GM12878 (cell line): ENCODE measurements around the gene PLVAP. TPM values are rescaled to one million over a fixed set of nuclear protein-coding genes. Genes with fewer than 3 reads are reported as not detected.

Source experiments
- ATAC-seq: fragments of 200-7000 bp; cut with Tn5 transposase; 3 replicates; pipeline ENCODE4 v1.9.1; 2020; ENCODE audit warnings: mild to moderate bottlenecking, moderate library complexity
- BruUV-seq: library from RNA; stranded (reverse); fragments of 400-500 nt; replicated peaks from 2 replicates; lab custom pipeline; 2021; lab: Mats Ljungman, UMichigan
- CTCF ChIA-PET: fragments of 300-600 bp; sonication (Branson Sonifier 250); formaldehyde crosslinking; extraction: SDS; loops from one replicate; lab custom pipeline; 2021; ENCODE audit warnings: inconsistent platforms; lab: Yijun Ruan, JAX
- POLR2A ChIA-PET: fragments of 350-600 bp; formaldehyde crosslinking; extraction: SDS; loops from one replicate; lab custom pipeline; 2021; ENCODE audit warnings: inconsistent platforms; lab: Charles Lee
- RAD21 ChIA-PET: fragments of 300-600 bp; sonication (Branson Sonifier 250); formaldehyde crosslinking; loops from one replicate; lab custom pipeline; 2023; ENCODE audit warnings: antibody characterized with exemption; ENCODE audit not compliant: unreplicated experiment; lab: Charles Lee
- SMC1A ChIA-PET: fragments of 300-600 bp; sonication (Branson Sonifier 250); formaldehyde crosslinking; loops from one replicate; lab custom pipeline; 2023; ENCODE audit not compliant: unreplicated experiment, uncharacterized antibody; lab: Charles Lee
- DNase-seq: peaks from one replicate; pipeline ENCODE4 v3.0.0-alpha.2; 2011; ENCODE audit warnings: low read depth, low spot score
- FAIRE-seq: peaks from 3 replicates; lab custom pipeline; 2011; peaks lifted over from hg19 to GRCh38; lab: Jason Lieb, UNC
- H2AFZ ChIP-seq: 2 replicates; pipeline ENCODE4 v1.6.0; 2011; ENCODE audit warnings: low read depth, low read length, control low read depth; ENCODE audit not compliant: control insufficient read depth
- H3K27ac ChIP-seq: 2 replicates; pipeline ENCODE4 v1.5.1; 2011; ENCODE audit warnings: control low read depth; ENCODE audit not compliant: control insufficient read depth, insufficient read depth
- H3K27me3 ChIP-seq, 2 experiments: replicated peaks in 1 of 2; 2 replicates each; pipeline versions ENCODE4 v1.6.0 to v1.6.1; 2011; ENCODE audit warnings: low read length in 1 of 2; ENCODE audit not compliant: control insufficient read depth in 2 of 2, insufficient read depth in 2 of 2
- H3K36me3 ChIP-seq, 2 experiments: 2 replicates each; pipeline ENCODE4 v1.5.1; 2011; ENCODE audit warnings: low read length in 1 of 2; ENCODE audit not compliant: control insufficient read depth in 2 of 2, insufficient read depth in 2 of 2
- H3K4me1 ChIP-seq: 2 replicates; pipeline ENCODE4 v1.6.1; 2011; ENCODE audit warnings: mild to moderate bottlenecking, low read length, moderate library complexity, mixed read lengths; ENCODE audit not compliant: control insufficient read depth, insufficient read depth
- H3K4me2 ChIP-seq: 2 replicates; pipeline ENCODE4 v1.6.0; 2011; ENCODE audit warnings: control low read depth; ENCODE audit not compliant: control insufficient read depth, insufficient read depth
- H3K4me3 ChIP-seq: fragments of 200-600 bp; sonication (generic); 2 replicates; pipeline ENCODE4 v1.5.1; 2016
- H3K79me2 ChIP-seq: 2 replicates; pipeline ENCODE4 v1.6.0; 2011; ENCODE audit warnings: low read length; ENCODE audit not compliant: control insufficient read depth, insufficient read depth
- H3K9ac ChIP-seq: 2 replicates; pipeline ENCODE4 v1.8.0; 2011; ENCODE audit warnings: low read length, control low read depth, mixed read lengths; ENCODE audit not compliant: control insufficient read depth, insufficient read depth
- H3K9me3 ChIP-seq: replicated peaks from 3 replicates; pipeline ENCODE4 v1.5.1; 2011; ENCODE audit warnings: mild to moderate bottlenecking, low read length; ENCODE audit not compliant: control insufficient read depth, insufficient read depth
- H4K20me1 ChIP-seq: 2 replicates; pipeline ENCODE4 v1.6.0; 2011; ENCODE audit not compliant: control insufficient read depth, insufficient read depth
- ASH2L ChIP-seq: fragments of 300-600, 200-600 bp; sonication (generic); IDR thresholded peaks from 2 replicates; pipeline ENCODE4 v1.6.1; 2017; ENCODE audit warnings: low read depth, mild to moderate bottlenecking, borderline replicate concordance
- CHD2 ChIP-seq: IDR thresholded peaks from 2 replicates; pipeline ENCODE4 v1.6.1; 2011; ENCODE audit warnings: low read depth, low read length, improper control_type of control experiment, borderline replicate concordance
- CREM ChIP-seq: IDR thresholded peaks from 2 replicates; pipeline ENCODE4 v1.6.1; 2014; ENCODE audit warnings: antibody characterized with exemption, low read depth
- GATAD2B ChIP-seq: fragments of 450-650 bp; conservative IDR thresholded peaks from 2 replicates; pipeline ENCODE4 v1.6.1; 2017; ENCODE audit warnings: low read depth, mild to moderate bottlenecking, moderate library complexity
- HDGF ChIP-seq: fragments of 450-650 bp; IDR thresholded peaks from 2 replicates; pipeline ENCODE4 v1.6.1; 2016; ENCODE audit warnings: antibody characterized with exemption
- MTA3 ChIP-seq: IDR thresholded peaks from 2 replicates; pipeline ENCODE4 v1.6.1; 2012; ENCODE audit warnings: low read length, inconsistent platforms, borderline replicate concordance
- MYB ChIP-seq: fragments of 150-350 bp; IDR thresholded peaks from 2 replicates; pipeline ENCODE4 v1.6.1; 2014; ENCODE audit warnings: mild to moderate bottlenecking, low read depth, low read length, borderline replicate concordance
- NBN ChIP-seq: fragments of 450-650 bp; IDR thresholded peaks from 2 replicates; pipeline ENCODE4 v1.6.1; 2016
- NKRF ChIP-seq: fragments of 450-650 bp; conservative IDR thresholded peaks from 2 replicates; pipeline ENCODE4 v1.6.1; 2017; ENCODE audit warnings: mild to moderate bottlenecking, moderate library complexity
- SP1 ChIP-seq: IDR thresholded peaks from one replicate; pipeline ENCODE4 v1.6.1; 2011; ENCODE audit warnings: low read depth, low read length
- STAT1 ChIP-seq: fragments of 450-650 bp; conservative IDR thresholded peaks from 2 replicates; pipeline ENCODE4 v1.6.1; 2014; ENCODE audit warnings: antibody characterized with exemption, mild to moderate bottlenecking
- ZNF24 ChIP-seq: fragments of 450-650 bp; IDR thresholded peaks from 2 replicates; pipeline ENCODE4 v1.6.1; 2017; ENCODE audit warnings: antibody characterized with exemption, mild to moderate bottlenecking
- ZNF622 ChIP-seq: fragments of 450-650 bp; IDR thresholded peaks from 2 replicates; pipeline ENCODE4 v1.6.1; 2017; ENCODE audit warnings: mild to moderate bottlenecking, inconsistent platforms
- WGBS: methylation state at CpG from one replicate; pipeline ENCODE4 v1.1.6; 2016; ENCODE audit warnings: low lambda C conversion rate; ENCODE audit not compliant: insufficient replicate concordance, insufficient coverage; ENCODE audit errors: missing lambda C conversion rate; 5-methylcytosine and 5-hydroxymethylcytosine counted together
- in situ Hi-C: fragments of 300-500 bp; cut with MboI; formaldehyde crosslinking; loops from 9 replicates; pipeline ENCODE4 v1.14.3; 2018; ENCODE audit warnings: mixed read lengths
- intact Hi-C: fragments of 100-400 bp; cut with micrococcal nuclease; formaldehyde crosslinking; loops from one replicate; pipeline ENCODE4 v1.14.2; 2022; ENCODE audit not compliant: unreplicated experiment
- polyA plus RNA-seq, 11 experiments: library from polyadenylated mRNA; depleted of rRNA in 4 of 11; unstranded in 6 of 11; stranded (reverse) in 5 of 11; fragments of >200 nt; fragmentation: Nextera tagmentation in 4 of 11; fragmentation: Illumina TruSeq in 1 of 11; extraction: Ambion mirVana in 4 of 11; extraction: Trizol in 1 of 11; gene quantifications; 1 replicate in 1 of 11; 2 replicates in 10 of 11; pipeline versions ENCODE4 v1.2.1 to v1.2.3, GENCODE V29; 2011 to 2016; ENCODE audit warnings: inconsistent platforms in 2 of 11, missing spikeins in 2 of 11, low read depth in 1 of 11
- total RNA-seq, 4 experiments: library from RNA; depleted of rRNA in 3 of 4; stranded (reverse); fragments of >200 nt in 3 of 4; fragmentation: Illumina TruSeq in 1 of 4; extraction: Trizol in 1 of 4; gene quantifications; 2 replicates each; pipeline versions ENCODE4 v1.2.1 to v1.2.3, GENCODE V29; 2013 to 2021
- TF ChIP-seq, protein P1 (sequence below): fragments of 450-650 bp; IDR thresholded peaks from 2 replicates; pipeline ENCODE4 v1.6.1; 2018; ENCODE audit warnings: borderline replicate concordance, mild to moderate bottlenecking; ENCODE audit not compliant: partially characterized antibody
- TF ChIP-seq, protein P2 (sequence below): fragments of 150-350 bp; IDR thresholded peaks from 2 replicates; pipeline ENCODE4 v1.6.1; 2016; ENCODE audit warnings: low read depth, low read length

PLVAP gene
- total and polyA plus RNA-seq, 10 of the 15 experiments (the other 5 are each of a cell fraction or from before 2014, with no cell fraction given), result 0.03 to 0.54 (median 0.06) TPM; not detected in 4

- TF ChIP-seq, protein P1, sequence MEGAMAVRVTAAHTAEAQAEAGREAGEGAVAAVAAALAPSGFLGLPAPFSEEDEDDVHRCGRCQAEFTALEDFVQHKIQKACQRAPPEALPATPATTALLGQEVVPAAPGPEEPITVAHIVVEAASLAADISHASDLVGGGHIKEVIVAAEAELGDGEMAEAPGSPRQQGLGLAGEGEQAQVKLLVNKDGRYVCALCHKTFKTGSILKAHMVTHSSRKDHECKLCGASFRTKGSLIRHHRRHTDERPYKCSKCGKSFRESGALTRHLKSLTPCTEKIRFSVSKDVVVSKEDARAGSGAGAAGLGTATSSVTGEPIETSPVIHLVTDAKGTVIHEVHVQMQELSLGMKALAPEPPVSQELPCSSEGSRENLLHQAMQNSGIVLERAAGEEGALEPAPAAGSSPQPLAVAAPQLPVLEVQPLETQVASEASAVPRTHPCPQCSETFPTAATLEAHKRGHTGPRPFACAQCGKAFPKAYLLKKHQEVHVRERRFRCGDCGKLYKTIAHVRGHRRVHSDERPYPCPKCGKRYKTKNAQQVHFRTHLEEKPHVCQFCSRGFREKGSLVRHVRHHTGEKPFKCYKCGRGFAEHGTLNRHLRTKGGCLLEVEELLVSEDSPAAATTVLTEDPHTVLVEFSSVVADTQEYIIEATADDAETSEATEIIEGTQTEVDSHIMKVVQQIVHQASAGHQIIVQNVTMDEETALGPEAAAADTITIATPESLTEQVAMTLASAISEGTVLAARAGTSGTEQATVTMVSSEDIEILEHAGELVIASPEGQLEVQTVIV, result no peak
- TF ChIP-seq GATAD2B (no peak), CREM (no peak), ZNF24 (no peak), MTA3 (no peak), NBN (no peak), CHD2 (no peak)
Measured at GRCh38 chr19:17341386-17341785, 35.8 kb downstream of the PLVAP start (continued).

DNA sequence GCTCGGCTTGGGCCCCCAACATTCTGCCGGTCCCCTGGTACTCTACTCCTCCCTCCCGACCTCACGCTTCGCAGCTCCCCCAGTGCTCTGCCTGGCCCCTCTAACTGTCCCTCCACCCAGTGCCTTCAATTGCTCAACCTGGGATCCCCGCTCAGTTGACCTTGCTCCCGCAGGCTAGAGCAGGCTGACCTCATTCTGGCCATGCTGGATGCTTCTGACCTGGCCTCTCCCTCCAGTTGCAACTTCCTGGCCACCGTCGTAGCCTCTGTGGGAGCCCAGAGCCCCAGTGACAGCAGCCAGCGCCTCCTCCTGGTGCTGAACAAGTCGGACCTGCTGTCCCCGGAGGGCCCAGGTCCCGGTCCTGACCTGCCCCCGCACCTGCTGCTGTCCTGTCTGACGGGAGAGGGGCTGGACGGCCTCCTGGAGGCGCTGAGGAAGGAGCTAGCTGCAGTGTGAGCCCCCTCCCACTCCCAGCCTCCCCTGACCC lies 36.2 kb downstream of the PLVAP start:
- ChIA-PET CTCF (no interaction called here), RAD21 (no interaction called here), POLR2A (no interaction called here), SMC1A (no interaction called here)
- Histone ChIP-seq H3K27ac (no peak overlapping the region), H3K9me3 (no peaks in the 10 kb centered on the region), H3K4me2 (no peak overlapping the region), H2AFZ (no peak overlapping the region), H3K4me3 (no peak overlapping the region), H3K27me3 (no peaks in the 10 kb centered on the region), H4K20me1 (no peaks in the 10 kb centered on the region), H3K79me2 (peaks cover 6% of the 10 kb centered on the region), H3K9ac (no peak overlapping the region), H3K4me1 (peaks cover 9% of the 10 kb centered on the region), H3K36me3 (no peaks in the 10 kb centered on the region; a peak in 2 of 4 replicates)
- intact Hi-C loops (no loop called here), in situ Hi-C loops (no loop called here)
- 85% methylated on average over 14 of the region's 17 CpGs for WGBS
- BruUV-seq, result no TSS peak
- no peak for DNase-seq
- ATAC-seq, result no peak
- FAIRE-seq, result no peak
- TF ChIP-seq SP1 (no peak), ASH2L (no peak), NKRF (no peak), ZNF622 (no peak), HDGF (no peak), STAT1 (no peak), MYB (no peak)
- TF ChIP-seq, protein P2, sequence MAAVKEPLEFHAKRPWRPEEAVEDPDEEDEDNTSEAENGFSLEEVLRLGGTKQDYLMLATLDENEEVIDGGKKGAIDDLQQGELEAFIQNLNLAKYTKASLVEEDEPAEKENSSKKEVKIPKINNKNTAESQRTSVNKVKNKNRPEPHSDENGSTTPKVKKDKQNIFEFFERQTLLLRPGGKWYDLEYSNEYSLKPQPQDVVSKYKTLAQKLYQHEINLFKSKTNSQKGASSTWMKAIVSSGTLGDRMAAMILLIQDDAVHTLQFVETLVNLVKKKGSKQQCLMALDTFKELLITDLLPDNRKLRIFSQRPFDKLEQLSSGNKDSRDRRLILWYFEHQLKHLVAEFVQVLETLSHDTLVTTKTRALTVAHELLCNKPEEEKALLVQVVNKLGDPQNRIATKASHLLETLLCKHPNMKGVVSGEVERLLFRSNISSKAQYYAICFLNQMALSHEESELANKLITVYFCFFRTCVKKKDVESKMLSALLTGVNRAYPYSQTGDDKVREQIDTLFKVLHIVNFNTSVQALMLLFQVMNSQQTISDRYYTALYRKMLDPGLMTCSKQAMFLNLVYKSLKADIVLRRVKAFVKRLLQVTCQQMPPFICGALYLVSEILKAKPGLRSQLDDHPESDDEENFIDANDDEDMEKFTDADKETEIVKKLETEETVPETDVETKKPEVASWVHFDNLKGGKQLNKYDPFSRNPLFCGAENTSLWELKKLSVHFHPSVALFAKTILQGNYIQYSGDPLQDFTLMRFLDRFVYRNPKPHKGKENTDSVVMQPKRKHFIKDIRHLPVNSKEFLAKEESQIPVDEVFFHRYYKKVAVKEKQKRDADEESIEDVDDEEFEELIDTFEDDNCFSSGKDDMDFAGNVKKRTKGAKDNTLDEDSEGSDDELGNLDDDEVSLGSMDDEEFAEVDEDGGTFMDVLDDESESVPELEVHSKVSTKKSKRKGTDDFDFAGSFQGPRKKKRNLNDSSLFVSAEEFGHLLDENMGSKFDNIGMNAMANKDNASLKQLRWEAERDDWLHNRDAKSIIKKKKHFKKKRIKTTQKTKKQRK, result no peak
